Measurements from ENCODE around the gene TRIM47. TPM values are rescaled to one million over a fixed set of nuclear protein-coding genes. Genes with fewer than 3 reads are reported as not detected.
"Not testable (repeated sequence)": the region's sequence is repeated elsewhere in the genome, so short reads cannot be mapped to it uniquely, and the experiment has no call there.

TRIM47 gene
- total RNA-seq, 6 experiments from 2014 or later: 1.0 to 2.3 (median 1.5) TPM

GRCh38 chr17:75854101-75854748 is 24.2 kb downstream of the TRIM47 start:
- no peaks in the 10 kb centered on the region for H3K9me3 Mint-ChIP-seq
- H3K4me1 Mint-ChIP-seq (ENCODE audit: low read depth): peaks cover 7% of the 10 kb centered on the region
- no peak overlapping the region for H3K27ac Mint-ChIP-seq
- H3K4me3 Mint-ChIP-seq: no peak overlapping the region
- no peak for TF ChIP-seq CTCF (IDR thresholded peaks at IDR 0.05)
- no peaks in the 10 kb centered on the region for H3K27me3 Mint-ChIP-seq (ENCODE audit: insufficient read depth)
- peak; percentile 62 for DNase-seq
- H3K36me3 Mint-ChIP-seq (ENCODE audit: low read depth): no peaks in the 10 kb centered on the region; the same call in 1 of the 2 replicates

DNA sequence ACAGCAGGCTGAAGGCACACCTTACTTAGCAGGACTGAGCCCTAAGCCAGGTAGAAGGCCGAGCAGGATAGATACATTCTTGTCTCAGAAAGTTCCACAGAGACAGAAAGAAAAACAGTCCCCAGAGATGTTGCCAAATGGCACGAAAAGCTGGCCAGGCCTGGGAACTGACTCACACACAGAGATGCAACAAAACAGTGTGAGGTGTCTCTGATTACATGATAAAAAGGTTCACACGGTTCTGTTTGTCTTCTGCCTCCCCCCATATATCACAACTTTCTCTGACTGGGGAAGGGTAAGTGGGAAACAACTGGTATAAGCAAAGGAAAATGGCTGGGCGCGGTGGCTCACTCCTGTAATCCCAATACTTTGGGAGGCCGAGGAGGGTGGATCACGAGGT is 24.9 kb downstream of the TRIM47 start:
- no peak for TF ChIP-seq CTCF (IDR thresholded peaks at IDR 0.05)
- peak overlapping the region; percentile 90; the same call in 1 of the 2 replicates for H3K27ac Mint-ChIP-seq
- peaks cover 7% of the 10 kb centered on the region for H3K4me1 Mint-ChIP-seq (ENCODE audit: low read depth)
- H3K4me3 Mint-ChIP-seq: peak overlapping the region; percentile 74
- no peaks in the 10 kb centered on the region for H3K27me3 Mint-ChIP-seq (ENCODE audit: insufficient read depth)
- peaks cover 5% of the 10 kb centered on the region; the same call in 1 of the 2 replicates for H3K36me3 Mint-ChIP-seq (ENCODE audit: low read depth)
- peak; percentile 61 for DNase-seq
- no peaks in the 10 kb centered on the region for H3K9me3 Mint-ChIP-seq

- H3K4me3 Mint-ChIP-seq; H3K9me3 Mint-ChIP-seq; H3K36me3 Mint-ChIP-seq (ENCODE audit: low read depth); H3K4me1 Mint-ChIP-seq (ENCODE audit: low read depth); DNase-seq; H3K27ac Mint-ChIP-seq; H3K27me3 Mint-ChIP-seq (ENCODE audit: insufficient read depth): not testable (repeated sequence)
Measured at GRCh38 chr17:75851693-75851991, 26.7 kb downstream of the TRIM47 start.

DNA sequence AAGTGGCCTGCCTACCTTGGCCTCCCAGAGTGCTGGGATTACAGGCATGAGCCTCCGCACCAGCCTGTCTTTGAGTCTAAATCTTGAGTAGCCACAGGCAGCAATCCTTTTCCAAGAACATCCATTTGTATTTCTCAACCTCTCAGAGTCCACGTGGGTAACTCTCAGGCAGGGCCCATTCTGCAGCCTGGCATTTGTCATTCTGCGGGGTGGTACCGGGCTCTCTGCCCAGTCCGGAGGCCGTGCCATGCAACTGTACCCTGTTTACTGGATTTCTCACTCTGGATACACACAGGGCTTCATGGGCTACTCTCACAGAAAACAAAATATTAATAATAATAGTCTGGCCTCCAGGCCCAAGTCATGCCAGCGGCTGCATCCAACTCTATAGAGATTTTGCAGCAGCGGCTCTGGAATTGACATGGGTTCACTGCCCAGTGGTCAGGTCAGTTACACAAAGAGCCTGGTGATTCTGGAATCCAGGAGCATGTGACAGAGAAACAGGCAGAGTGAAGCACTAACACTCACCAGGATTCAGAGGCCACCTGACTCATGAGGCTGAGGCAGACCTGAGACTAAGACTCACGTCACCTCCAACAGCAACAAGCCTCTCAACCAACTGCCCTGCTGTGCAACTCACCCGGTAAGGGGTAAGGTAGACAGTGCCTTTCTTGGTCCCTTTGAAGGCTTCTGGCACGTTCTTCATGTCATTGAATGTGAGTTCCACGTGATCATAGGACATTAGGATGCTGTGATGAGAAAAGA is 27.3 kb downstream of the TRIM47 start:
- Mint-ChIP-seq H3K36me3 (ENCODE audit: low read depth) (peaks cover 8% of the 10 kb centered on the region), H3K9me3 (no peaks in the 10 kb centered on the region), H3K27ac (no peak overlapping the region), H3K4me1 (ENCODE audit: low read depth) (peaks cover under 1% of the 10 kb centered on the region), H3K27me3 (ENCODE audit: insufficient read depth) (no peaks in the 10 kb centered on the region), H3K4me3 (no peak overlapping the region)
- DNase-seq: no peak
- no peak for TF ChIP-seq CTCF (IDR thresholded peaks at IDR 0.05)

GRCh38 chr17:75849724-75850123 is 28.7 kb downstream of the TRIM47 start:
- no peak overlapping the region for H3K27ac Mint-ChIP-seq

More at GRCh38 chr17:75849724-75850123, 28.7 kb downstream of the TRIM47 start:
- H3K36me3 Mint-ChIP-seq (ENCODE audit: low read depth): peaks cover 8% of the 10 kb centered on the region
- no peaks in the 10 kb centered on the region for H3K27me3 Mint-ChIP-seq (ENCODE audit: insufficient read depth)
- H3K4me3 Mint-ChIP-seq: no peak overlapping the region
- no peaks in the 10 kb centered on the region for H3K9me3 Mint-ChIP-seq
- H3K4me1 Mint-ChIP-seq (ENCODE audit: low read depth): peaks cover 5% of the 10 kb centered on the region
- TF ChIP-seq CTCF (IDR thresholded peaks at IDR 0.05): no peak
- DNase-seq: no peak

Measured in HFFc6 (cell line).